KG1 (cell line): ENCODE measurements around the gene NACC1.
A peak's percentile ranks its signal among the peaks of the same experiment; 100 is the strongest.

Experiments
- DNase-seq: peaks from one replicate; lab custom pipeline; 2025; lab: John Stamatoyannopoulos, UW

NACC1 gene

GRCh38 chr19:13100031-13100588, 18.0 kb upstream of the NACC1 start:
- peak; percentile 78 for DNase-seq

GRCh38 chr19:13100841-13101589, 17.0 kb upstream of the NACC1 start:
- DNase-seq, result peak; percentile 24

DNA sequence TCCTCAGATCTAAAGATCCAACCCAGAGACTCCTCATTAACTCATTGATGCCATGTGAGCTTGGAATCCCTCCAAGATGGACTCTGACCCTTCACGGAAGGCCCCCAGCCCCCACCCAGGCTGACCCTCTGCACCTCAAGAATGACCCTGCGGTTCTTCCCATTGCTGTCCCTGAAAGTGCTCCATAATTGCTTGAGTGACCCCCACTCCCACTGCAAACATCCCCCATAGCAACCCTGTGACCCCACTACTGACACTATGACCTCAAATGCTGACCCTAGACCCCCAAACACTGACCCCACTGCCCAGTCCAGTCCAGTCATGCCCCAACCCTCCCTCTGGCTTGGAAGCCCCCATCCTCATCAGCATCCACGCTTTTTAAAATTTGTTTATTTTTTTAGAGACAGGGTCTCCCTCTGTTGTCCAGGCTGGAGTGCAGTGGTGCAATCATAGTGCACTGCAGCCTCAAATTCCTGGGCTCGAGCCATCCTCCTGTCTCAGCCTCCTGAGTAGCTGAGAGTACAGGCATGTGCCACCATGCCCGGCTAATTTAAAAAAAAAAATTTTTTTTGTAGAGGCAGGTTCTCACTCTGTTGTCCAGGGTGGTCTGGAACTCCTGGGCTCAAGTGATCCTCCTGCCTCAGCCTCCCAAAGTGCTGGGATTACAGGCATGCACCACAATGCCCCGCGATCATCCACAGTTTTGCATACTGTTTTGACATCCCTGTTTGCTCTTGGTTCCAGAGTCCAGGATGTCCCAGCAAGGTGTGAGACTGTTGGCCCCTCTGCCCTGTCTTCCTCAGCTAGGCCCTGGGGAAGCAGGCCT, 16.3 kb upstream of the NACC1 start:
- DNase-seq, result no peak

DNA sequence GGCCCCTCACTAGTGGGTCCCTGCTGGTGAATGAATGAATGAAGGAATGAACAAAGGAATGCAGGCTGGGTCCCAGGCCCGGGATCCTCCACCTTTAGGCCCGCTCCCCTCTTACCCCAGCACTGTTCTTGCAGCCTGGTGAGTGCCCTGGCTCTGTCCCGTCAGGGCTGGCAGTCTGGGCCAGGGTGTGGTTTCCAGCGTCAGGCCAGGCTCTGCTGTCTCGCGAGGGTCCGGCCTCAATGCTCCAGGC, 15.7 kb upstream of the NACC1 start:
- DNase-seq, result no peak

GRCh38 chr19:13102666-13103580, 15.1 kb upstream of the NACC1 start, which contains the start of gene LYL1:
LYL1 (minus strand) TSS chr19:13102858; CDS start chr19:13101171, 1,687 bp downstream.
- peak; percentile 94 for DNase-seq

DNA sequence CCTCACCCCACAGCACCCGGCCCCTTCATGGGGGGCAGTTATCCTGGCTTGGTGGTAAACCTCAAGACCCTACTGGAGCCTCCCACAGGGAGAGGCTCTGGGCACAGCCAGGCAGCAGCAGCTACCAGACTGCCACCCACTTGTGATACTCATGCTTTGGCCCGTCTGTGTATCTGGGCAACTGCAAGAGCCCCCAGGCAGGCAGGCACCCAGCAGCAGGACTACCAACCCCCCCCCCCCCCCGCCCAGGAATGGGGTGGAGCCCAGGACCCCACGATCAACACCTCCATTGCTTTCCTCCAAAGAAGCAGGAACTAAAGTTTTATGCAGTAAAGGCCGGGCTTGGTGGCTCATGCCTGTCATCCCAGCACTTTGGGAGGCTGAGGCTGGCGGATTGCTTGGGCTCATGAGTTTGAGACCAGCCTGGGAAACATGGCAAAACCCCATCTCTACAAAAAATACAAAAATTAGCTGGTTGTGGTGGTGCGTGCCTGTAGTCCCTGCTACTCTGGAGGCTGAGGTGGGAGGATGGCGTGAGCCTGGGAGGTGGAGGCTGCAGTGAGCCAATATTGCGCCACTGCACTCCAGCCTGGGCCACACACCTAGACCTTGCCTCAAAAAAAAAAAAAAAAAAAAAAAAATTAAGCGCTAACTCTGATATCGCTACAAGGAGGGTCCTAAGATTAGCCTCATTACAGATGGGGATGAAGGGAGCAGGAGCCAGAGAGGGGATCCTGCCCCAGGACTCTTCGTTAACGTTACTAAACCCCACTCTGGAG, 14.3 kb upstream of the NACC1 start:
- no peak for DNase-seq

DNA sequence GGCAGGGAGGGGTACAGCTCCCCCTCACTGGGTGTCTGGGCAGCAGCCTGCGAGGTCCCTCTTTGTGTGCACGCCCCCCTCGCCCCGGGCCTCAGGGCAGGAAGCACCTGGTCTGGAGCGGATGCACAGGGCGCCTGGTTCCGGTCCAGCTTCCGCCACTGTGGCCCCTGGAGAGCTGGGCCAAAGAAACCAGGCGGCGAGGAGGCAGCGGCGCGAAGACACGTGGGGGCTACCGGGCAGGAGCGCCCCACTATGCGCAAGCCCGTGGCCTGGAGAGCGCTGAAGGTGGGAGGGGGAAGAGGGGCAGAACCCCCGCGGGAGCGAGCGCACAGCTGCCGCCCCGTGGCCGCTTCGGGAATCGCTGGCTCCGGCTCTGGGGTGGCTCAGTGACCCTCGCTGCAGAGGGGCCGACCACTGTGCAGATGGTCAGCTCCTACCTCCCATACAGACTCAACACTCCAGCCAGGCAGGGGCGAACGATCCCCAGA, 13.7 kb upstream of the NACC1 start:
- DNase-seq, result peak; percentile 91

DNA sequence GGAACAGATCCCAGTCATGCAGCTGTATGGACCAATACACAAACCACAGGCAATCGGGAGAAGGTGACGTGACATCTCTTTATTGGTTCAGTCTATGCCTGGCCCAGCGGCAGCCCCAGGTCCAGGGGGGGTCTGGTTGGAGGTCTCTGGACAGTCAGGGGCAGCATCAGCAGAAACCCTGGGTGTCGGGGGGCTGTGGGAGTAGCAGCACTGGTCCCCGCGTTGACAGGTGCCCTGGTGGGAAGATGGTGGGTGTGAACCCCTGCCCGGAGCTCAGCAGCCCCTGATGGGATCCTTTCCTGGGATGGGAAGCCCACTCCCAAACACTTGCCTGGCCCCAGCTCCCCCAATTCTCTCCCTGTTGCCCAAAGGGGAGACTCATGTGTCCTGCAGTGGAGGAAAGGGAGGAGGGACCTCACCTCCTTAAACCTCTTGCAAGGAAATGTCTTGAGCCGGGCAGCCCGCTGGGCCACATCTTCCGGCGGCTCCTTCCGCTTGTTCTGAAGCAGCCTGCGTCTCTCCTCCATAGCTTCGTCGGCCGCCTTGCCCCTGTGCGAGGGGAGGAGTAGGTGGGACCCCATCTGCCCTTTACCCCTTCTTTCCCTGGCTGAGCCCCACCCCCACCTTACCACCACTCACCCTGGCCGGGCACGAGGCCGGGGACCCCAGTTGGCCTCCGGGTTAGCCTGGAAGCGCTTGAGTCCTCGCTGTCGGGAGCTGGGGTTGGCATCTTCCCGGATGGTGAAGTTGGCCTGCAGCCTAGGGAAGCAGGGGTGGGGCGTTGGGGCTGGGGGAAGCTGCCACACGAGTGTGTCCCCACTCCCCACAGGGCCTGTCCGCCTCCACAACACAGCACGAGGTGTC, 13.0 kb upstream of the NACC1 start:
- DNase-seq, result peak; percentile 62

DNA sequence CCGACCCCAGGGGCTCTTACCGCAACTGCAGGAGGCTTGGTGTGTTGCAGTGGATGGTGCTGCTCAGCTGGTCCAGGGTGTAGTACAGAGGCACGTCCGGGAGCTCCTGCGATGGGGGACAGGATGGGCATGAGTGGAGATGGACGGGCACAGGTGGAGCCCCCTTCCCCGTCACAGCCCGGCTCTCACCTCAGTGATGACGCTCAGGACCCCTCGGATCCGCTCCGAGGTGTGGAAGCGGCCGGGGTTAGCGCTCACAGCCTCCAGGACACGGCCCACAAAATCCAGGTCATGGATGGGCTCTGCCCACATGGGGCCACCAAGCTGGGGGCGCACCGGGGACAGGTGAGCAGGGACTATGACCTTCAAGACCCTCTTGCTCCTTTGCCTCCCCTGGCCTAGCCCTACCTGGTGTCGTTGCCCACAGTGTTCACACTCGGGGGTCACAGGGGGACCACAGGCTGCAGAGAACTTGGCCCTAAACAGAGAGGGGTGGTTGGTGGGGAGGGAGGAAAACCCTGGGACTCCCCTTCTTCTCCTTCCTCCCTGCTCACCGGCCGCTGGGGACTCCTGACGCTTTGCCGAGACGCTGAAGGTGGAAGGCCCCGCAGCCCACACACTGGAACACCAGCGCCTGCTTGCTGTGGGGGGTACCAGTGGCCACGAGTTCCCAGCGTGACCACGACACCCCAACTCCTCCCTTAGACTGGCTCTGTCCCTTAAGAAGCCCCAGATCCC, 8.5 kb upstream of the NACC1 start:
- DNase-seq, result no peak

DNA sequence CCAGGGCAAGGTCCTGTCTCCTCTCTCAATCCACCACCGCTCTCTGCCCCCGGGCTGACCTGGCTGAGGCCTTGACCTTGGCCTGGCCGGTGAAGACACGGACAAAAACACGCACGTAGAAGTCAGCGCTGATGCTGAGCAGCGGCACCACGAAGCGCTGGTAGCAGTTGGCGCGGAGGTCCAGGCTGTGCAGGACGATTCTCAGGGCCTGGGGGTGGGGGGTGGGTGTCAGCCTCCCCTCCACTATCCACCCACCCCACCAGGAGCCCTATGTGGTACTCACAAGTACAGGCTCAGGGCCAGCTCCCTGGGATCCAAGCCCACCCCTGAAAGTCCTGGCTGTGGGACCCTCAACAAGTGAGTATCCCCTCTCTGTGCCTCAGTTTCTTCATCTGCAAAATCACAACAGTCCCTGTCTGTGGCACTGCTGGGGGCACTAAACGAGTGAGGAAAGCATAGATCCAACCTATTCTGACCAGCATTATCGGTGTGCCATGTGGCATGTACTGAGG, 7.9 kb upstream of the NACC1 start:
- no peak for DNase-seq

DNA sequence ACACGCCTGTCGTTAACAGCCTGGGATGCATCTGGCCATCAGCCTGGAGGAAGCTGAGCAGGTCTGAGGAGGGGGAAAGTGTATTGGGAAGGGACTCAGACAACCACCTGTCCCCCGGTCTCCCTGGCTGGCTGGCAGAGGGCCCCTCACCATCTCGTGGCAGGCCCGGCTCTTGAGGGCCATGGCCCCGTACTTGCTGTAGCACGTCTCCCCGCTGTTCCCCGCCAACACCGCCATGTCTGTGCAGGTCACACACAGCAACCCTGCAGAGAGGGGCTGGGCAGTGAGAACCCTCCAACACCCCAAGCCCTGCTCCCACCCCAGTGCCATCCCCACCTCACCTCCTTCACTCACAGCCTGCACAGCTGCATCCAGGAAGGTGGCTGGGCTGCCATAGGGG, 5.5 kb upstream of the NACC1 start:
- DNase-seq, result no peak

- no peak for DNase-seq
Measured at GRCh38 chr19:13115936-13116281, 2.2 kb upstream of the NACC1 start.

DNA sequence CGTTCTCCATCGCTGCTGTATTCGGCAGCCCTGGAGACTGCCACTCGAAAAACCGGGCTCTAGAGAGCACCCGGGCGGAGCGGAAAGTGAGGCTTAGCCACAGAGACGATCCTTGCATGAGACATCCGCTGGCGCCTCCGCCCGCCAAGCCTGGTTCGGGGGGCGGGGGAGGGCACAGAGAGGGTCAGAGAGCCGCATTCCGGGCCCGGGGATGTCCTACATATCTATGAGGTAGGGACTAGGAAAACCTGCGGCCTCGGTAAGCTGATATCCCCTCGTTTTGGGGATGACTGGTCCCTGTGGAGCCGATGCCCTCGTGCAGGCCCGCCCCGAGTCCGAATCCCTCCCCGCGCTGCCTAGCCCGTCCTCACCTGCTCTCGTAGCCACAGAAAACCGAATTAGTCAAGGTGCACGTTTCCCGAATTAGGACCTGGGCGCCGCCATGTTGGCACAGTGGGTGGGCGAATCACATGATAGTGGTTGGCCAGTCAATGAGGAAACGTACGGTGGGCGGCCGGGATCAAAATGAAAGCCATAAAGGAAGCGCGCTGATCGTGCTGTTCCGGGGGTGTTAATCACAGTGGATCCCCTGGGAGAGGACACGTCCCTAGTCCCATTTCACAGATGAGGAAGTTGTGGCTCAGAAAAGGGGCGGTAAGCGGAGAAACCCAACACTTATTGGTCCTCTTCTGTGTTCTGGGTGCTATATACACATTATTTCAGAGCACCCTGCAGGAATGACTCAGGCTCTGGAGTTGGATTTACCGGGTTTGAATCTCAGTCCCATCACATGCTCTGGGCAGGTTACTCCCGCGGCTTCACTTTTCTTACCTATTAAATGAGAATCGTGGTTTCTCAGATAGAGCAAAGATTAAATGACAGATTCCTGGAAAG, 1.5 kb upstream of the NACC1 start, which contains the start of gene TRMT1:
TSS of gene TRMT1 (minus strand) at position 459 of the 894 bp plus-strand sequence. CDS start at position 118, 341 bp downstream.
- DNase-seq, result peak; percentile 93

DNA sequence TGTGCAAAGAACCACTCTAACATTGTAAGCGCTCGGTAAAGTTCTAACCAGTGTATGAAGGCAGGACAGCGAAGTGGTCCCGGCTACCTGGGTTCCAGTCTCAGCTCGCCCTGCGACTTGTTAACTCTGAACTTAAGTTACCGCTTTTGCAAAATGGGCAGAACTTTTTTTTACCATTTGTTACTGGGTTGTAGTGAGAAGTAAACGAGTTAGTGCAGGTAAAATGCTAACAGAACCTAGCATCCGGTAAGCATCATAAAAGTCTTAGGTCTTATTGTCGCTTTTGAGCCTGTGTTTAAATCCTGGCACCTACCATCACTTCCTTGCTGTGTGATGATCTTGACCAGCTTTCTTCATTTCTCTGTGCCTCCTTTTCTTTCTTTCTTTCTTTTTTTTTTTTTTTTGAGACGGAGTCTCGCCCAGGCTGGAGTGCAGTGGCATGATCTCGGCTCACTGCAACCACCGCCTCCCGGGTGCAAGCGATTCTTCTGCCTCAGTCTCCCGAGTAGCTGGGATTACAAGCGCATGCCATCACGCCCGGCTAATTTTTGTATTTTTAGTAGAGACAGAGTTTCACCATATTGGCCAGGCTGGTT, 790 bp upstream of the NACC1 start:
- no peak for DNase-seq

DNA sequence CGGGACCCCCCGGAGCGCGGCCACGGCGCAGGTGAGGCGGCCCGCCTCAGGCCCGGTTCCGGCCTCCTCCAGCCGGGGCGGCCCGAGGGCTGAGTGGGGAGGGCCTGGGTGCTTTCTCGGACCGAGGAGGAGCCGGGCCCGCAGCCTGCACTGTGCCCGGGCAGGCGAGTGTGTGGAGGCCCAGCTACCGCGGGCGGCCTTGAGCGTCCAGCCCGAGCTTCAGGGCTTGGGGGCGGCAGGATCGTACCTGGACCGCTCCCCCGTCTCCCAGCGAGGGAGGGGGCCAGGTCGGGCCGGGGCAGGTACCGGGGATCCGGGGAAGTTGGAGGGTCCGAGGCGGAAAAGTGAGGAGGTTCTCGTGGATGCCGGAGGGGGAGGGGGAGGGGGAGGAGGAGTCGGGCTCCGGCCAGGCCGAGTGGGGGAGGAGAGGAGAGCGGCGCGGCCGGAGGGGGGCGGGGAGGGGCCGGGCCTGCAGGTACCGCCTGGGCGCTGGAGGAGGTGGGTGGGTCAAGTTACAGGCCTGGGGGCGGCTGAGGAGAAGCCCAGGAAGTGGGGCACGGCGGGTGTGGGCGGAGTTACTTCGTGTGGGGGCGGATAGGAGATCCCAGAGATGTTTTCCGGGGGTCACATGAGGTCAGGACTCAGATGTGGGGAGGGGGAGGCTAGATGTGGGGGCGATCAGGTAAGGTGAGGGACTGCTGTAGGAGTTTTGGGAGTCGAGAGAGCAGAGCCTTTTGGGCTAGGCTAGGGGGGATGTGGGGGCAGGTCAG, 545 bp downstream of the NACC1 start:
- no peak for DNase-seq

GRCh38 chr19:13119627-13120026, 1.6 kb downstream of the NACC1 start:
- no peak for DNase-seq

- DNase-seq, result no peak
Measured at GRCh38 chr19:13120031-13120430, 2.0 kb downstream of the NACC1 start.
